Raji (cell line): ENCODE measurements around the gene ALOX12.

Source experiments
- POLR2A ChIP-seq: IDR thresholded peaks from 2 replicates; pipeline ENCODE4 v1.6.1; 2011; ENCODE audit warnings: low read depth, low read length, control low read depth; ENCODE audit not compliant: insufficient read depth

The ALOX12 gene

DNA sequence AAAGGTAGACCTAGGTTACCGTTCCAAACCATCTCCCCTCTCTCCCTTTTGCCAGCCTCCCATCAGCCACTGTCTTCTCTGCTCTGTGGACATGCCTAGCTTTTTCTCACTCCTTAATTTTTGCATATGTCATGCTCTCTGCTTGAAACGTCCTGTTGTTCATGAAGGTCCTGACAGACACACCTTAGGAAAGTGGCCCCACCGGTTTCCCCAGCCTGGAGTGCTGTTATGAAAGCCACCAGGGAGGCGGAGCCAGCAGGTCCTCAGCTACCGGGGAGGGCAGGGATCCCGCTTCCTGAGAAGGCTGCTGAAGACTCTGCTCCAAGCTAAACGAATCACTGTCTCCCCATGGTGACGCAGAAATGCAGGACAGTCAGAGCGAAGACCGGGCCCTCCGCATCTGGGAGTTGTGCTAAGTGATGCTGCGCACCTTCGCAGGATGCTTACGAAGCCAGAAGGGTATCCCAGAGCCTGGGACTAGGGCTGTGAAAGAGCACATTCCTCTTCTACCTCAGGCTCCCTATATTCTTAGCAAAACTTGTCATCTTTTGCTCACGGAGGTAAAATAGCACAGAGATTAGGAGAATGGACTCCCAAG, 50.4 kb downstream of the ALOX12 start:
- TF ChIP-seq POLR2A, result no peak

DNA sequence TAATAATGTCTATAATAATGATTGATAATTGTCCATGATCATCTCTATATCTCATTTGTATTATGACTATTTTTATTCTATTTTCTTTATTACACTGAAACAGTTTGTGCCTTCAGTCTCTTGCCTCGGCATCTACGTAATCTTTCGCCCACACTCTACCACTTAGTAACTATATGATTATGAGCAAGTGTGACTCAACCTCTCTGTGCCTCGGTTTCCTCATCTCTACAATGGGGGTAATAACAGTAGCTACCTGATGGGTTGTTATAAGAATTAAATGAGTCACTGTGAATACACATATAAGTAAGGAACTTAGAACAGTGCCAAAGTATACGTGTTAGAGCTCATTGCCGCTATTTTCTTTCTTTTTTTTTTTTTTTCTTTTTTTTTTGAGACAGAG, 51.7 kb downstream of the ALOX12 start:
- TF ChIP-seq POLR2A, result no peak

DNA sequence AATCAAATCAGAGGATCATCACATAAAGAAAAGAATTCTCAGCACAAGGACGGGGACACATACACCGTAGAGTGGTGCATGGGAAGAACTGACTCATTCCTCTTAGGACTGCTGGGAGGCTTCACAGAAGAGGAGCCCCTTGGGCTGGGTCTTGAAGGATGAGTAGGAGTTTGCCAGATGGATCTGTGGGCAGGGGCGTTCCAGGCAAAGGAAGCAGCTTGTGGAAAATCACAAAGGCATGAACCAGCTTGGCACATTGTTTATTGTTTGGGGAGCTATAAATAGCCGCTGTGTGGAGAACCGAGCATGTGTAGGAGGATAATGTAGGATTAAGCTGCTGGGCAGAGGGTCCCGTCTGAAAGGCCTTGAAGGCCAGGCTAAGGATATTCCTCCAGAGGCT, 53.1 kb downstream of the ALOX12 start:
- TF ChIP-seq POLR2A, result no peak

DNA sequence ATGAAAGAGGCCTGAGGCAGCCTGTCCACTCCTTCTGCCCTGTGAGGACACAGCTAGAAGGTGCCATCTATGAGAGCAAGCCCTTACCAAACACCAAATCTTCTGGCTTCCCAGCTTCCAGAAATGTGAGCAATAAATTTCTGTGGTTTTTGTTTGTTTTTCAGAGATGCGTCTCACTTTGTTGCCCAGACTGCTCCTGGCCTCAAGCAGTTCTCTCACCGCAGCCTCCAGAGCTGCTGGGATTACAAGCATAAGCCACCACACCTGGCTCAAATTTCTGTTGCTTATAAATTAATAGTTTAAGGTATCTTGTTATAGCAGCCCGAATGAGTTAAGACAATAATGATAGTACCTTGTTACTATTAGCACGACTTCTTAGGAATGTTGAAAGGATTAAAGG, 60.5 kb downstream of the ALOX12 start:
- no peak for TF ChIP-seq POLR2A

DNA sequence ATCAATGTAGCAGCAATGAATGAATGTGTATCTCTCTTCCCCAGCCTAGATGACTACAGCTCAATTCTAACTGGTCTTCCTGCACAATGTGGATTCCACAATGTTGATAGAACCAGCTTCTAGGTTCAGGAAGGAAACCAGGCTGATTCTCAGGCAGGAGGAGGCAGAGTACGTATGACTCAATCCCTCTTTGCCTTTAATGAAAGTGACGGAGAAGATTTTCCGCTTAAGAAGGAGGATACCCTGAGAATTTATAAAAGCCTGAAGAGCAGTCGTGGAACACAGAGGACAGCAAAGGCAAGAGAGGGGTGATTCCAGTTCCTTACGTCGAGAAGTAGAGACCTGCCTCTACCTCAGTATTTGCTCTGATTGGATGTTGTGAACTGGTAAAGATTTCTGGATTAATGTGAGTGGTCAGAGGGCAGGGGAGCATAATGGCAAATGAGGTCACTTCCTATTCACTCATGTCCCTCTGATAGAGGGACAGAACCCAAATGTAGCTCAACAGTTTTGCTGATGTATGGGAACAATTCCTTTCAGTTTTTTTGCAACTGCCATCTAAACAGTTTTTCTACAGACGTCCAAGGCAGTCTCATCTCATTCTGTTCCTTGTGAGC, 63.1 kb downstream of the ALOX12 start:
- TF ChIP-seq POLR2A, result no peak
